NCI-H128 (cell line): ENCODE results near the gene SCIN.
A peak's percentile ranks its signal among the peaks of the same experiment; 100 is the strongest.
"Not testable (repeated sequence)": the region's sequence is repeated elsewhere in the genome, so short reads cannot be mapped to it uniquely, and the experiment has no call there.

Experiments used
- DNase-seq: peaks from one replicate; lab custom pipeline; 2025; ENCODE audit not compliant: unreplicated experiment; lab: John Stamatoyannopoulos, UW

SCIN gene

DNA sequence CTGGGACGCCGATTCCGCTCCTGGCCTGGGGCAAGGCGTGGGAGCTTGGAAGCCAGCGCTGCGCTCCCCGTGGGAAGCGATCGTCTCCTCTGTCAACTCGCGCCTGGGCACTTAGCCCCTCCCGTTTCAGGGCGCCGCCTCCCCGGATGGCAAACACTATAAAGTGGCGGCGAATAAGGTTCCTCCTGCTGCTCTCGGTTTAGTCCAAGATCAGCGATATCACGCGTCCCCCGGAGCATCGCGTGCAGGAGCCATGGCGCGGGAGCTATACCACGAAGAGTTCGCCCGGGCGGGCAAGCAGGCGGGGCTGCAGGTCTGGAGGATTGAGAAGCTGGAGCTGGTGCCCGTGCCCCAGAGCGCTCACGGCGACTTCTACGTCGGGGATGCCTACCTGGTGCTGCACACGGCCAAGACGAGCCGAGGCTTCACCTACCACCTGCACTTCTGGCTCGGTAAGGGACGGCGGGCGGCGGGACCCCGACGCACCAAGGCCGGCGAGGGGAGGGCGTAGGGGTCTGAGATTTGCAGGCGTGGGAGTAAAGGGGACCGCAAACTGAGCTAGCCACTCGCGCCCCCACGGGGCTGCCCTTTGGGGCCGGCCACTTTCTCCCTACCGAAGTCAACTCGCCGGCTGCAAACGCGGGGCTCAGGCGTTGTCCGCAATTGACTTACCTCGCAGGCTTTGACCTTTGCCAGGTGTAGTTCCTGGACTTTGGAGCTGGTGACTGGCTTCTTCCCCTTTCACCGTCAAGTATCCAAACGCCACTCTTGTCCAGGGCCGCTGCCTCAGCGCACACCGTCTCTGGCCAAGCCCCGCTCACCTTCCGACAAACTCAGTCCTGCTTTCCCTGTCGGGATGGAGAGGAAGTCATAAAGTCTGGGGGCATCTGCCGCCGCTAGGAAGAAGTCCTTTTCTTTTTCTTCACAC lies at the start of gene SCIN:
SCIN (plus strand) TSS at position 187 of the 928 bp plus-strand sequence; CDS start at position 254, 67 bp downstream.
- DNase-seq = peak; percentile 41

DNA sequence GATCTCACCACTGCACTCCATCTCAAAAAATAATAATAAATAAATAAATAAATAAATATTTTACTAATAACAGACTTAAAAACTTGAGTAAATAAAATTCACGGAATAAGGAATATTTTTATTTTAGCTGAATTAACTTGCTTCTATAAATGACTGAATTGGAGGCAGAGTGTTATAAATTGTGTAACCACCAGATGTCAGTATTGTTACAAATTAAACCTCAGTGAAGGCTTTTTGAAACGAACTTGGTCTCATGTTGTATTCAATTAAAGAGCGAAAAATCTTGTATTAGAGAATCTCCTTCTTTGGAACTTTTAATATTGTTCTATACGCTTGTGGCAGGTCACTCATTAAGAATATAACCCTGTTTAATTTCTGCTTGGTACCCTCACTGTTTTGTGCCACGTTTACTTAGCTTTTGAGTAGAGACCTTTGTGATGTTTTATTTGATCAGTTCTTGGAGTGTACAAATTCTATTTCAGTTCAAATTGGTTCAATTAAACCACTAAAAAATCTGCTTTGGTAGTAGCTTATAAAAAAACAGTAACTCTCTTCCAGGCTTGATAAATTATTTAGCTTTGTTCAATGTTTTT lies 45.6 kb upstream of the SCIN start:
- DNase-seq = peak; percentile 11

DNA sequence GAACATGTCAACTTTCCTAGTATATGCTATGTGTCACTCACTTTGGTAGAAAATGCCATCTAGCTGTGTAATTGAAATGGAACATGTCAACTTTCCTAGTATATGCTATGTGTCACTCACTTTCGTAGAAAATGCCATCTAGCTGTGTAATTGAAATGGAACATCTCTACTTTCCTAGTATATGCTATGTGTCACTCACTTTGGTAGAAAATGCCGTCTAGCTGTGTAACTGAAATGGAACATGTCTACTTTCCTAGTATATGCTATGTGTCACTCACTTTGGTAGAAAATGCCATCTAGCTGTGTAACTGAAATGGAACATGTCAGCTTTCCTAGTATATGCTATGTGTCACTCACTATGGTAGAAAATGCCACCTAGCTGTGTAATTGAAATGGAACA lies 43.8 kb upstream of the SCIN start:
- not testable (repeated sequence) for DNase-seq

DNA sequence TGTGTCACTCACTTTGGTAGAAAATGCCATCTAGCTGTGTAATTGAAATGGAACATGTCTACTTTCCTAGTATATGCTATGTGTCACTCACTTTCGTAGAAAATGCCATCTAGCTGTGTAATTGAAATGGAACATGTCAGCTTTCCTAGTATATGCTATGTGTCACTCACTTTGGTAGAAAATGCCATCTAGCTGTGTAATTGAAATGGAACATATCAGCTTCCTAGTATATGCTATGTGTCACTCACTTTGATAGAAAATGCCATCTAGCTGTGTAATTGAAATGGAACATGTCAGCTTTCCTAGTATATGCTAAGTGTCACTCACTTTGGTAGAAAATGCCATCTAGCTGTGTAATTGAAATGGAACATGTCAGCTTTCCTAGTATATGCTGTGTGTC lies 42.9 kb upstream of the SCIN start:
- not testable (repeated sequence) for DNase-seq

DNA sequence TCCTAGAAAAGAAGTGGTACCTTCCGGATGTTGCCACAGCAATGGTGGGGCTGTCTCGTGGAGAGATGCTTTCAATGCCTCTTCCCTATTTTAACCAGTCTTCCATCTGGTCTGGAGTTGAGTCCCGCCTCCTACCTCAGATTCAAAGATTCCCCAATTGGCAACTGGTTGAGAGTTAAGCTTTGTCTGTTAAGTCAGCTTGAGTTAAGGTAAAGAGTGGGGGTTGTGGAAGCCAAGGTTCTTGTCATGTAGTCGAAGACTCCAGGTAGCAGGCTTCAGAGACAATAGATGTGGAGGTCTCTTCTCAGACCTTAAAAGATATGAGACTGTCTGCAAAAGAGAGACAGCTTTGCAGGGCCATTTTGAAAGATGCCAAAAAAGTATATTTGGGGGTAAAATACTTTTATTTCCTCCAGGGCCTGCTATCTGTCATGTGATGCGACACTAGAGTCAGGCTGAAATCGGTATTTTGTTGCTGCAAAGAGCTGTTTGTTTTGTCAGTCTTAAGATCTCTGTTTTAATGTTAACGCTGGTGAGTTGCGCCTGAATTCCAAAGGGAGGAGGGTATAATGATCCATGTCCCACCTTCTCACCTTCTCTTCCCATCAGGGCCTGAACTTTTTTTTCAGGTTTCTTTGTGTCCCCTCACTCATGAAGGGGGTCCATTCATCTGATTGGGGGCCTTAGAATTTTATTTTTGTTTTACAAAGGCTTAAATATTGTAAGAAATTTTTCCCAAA lies 40.4 kb upstream of the SCIN start:
- no peak for DNase-seq

GRCh38 chr7:12531784-12532183 lies 38.7 kb upstream of the SCIN start:
- no peak for DNase-seq

DNA sequence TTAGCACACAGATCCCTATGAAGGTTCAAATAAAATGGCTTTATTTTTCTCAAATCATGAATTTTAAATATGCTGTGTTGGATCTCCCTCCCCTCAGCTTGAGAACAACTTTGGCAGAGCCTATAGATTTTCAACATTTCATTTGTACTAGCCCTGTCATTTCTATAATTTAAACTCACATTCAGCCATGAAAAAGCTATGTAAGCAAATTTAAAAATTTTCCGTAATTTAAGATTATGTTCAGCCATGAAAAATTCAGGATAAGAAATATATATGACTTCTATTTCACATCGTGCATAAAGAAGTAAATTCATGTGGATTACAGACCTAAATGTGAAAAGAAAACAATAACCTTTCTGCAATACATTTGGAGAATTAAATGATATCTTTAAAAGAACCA lies 36.5 kb upstream of the SCIN start:
- DNase-seq = no peak

GRCh38 chr7:12539681-12540080 lies 30.8 kb upstream of the SCIN start:
- DNase-seq = no peak

DNA sequence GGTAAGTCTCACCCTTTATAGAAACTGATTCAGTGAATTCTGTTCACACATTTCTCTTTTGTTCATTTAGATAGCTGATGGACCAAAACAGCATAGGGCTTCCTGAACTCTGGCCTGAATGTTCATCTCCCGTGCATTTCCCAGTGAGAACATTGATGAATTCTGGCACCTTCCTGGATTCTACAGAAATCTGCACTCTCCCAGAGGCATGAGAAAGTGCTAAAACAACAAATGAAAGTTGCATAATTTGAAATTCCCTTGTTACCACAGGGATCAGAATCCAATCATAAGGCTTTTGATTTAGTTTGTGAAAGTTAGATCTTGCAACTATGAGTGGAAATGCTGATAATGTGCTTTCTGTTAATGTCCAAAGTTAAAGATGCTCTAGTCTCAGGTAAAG lies 29.7 kb upstream of the SCIN start:
- no peak for DNase-seq

GRCh38 chr7:12543586-12543985 lies 26.9 kb upstream of the SCIN start:
- DNase-seq = no peak

DNA sequence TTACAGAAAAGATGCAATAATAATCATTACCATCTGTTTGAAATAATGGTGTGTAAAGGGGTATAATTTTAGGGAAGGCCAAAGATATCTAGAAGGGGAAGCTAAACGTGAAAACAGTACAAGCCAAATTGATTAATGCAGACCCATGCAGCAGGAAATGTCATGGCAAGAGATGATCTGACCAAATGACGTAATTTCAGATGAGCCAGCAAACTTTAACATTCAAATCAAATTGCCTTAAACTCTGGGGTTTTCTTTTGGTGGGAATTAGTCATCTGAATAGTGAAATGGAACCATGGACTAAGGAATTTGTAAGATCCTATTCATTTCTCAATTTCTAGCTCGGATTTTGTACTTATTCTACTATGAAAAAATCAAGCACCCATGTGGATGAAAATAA lies 21.4 kb upstream of the SCIN start:
- no peak for DNase-seq

DNA sequence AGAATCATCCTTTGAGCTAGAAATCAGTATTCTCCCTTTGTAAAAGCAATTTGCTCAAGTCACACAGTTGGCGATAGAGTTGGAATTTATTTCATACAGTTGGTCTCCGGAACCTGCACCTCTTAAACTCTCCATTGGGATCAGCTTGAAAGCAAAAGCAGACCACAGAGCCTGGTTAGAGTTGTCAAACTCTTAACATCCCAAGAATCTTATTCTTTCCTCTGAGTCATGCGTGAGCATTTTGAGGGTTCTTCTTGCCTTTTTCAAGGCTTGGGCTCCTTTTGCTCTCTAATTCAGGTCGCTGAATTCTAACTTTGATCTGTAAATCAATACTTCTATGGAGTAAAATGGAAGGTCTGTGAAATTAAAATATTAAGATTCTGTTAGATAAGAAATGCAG lies 19.6 kb upstream of the SCIN start:
- DNase-seq = no peak

DNA sequence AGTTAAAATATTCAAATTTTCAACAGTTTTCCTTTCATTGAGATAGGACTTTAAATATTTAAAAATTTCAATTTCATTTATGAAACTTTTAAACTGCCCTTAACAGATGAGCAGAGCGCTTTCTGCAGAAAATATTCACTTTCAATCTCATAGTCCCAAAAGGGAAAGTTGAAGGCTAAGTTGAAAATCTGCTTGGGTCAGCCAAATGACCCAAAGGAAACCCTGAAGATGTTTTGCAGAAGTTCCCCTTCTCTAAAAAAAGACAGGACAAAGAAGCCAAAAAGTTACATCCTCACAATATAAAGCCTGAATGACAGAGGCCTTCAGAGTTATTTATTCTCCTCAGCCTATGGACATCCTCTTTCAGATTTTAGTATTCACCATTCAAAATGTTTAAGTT lies 17.6 kb upstream of the SCIN start:
- DNase-seq = no peak

DNA sequence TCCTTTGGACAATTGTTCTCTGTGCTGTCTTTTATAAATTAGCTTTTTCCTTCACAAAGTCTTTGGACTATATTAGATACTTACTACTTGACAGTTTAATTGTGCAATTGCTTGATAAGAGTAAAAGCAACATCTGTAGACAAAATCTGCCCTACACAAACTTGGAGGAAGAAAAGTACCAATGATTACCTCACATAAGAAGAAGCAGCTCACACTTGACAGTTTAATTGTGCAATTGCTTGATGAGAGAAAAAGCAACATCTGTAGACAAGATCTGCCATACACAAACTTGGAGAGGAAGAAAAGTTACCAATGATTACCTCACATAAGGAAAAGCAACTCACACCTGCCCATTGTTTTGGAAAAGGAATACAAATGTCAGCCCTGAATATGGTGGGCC lies 17.1 kb upstream of the SCIN start:
- no peak for DNase-seq

DNA sequence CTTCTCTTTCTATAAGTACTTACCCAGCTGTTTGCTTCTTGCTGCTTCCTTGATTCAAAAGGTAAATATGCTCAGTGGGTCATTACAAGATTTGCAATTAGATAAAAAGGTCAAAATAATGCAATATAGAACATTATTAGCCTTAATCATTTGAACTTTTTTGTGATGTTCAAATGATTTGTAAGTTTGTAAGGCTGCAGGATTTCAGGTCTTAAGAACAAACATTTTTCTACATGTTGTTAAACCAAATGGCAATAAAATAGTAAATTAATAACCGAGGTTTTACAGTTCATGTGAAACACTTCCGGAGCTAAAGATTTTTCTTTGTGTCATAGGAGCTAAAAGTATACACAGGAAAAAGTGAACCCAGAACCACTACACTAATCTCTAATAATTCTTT lies 16.2 kb upstream of the SCIN start:
- no peak for DNase-seq

DNA sequence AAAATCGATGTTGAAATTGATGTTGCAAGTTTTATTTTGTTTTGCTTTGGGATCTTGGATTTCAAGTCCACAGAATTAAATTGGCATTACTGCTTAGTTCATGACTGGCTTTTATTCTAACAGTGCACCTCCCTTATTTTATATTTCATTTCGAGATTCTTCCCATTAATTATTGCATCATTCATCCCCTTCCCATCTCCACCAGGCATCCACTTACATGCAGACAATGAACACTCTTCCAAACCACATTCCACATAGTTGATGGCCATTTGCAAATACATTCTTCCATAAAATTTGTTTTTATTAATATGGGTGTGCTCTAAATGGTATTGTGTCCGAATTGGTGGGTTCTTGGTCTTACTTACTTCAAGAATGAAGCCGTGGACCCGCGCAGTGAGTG lies 15.6 kb upstream of the SCIN start:
- no peak for DNase-seq

- DNase-seq = not testable (repeated sequence)
Measured at GRCh38 chr7:12555695-12556094, 14.8 kb upstream of the SCIN start.

DNA sequence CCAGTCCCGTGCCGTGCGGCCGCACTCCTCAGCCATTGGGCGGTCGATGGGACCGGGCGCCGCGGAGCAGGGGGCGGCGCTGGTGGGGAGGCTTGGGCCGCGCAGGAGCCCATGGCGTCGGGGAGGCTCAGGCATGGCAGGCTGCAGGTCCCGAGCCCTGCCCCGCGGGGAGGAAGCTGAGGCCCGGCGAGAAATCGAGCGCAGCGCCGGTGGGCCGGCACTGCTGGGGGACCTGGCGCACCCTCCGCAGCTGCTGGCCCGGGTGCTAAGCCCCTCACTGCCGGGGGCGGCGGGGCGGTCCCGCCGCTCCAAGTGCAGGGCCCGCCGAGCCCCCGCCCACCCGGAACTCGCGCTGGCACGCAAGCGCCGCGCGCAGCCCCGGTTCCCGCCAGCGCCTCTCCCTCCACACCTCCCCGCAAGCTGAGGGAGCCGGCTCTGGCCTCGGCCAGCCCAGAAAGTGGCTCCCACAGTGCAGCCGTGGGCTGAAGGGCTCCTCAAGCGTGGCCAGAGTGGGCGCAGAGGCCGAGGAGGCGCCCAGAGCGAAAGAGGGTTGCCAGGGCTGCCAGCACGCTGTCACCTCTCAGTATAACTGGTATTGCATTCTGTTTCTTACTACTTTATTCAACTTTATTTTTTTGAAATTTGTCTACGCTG lies 14.3 kb upstream of the SCIN start:
- not testable (repeated sequence) for DNase-seq

DNA sequence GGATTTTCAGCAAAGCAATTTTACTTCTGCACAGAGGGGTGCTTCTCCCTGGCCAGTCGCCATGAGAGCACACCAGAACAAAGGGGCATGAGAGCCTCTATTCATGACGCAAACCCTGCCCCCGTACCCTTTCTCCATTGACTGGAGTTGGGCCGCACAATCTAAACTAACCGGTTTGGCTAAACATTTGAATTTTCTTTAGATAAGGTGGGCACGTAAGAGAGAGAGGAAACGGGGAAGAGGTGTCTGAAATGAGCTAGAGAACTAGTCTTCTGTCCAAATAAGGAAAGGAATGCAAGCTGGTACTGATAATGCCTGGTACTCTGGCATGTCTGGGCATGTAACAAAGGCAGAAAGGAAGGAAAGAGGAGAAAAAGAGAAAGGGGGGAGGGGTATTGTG lies 13.2 kb upstream of the SCIN start:
- no peak for DNase-seq

GRCh38 chr7:12564996-12565764 lies 5.3 kb upstream of the SCIN start:
- DNase-seq = no peak

GRCh38 chr7:12565873-12566272 lies 4.6 kb upstream of the SCIN start:
- no peak for DNase-seq
